Stimulated activated CD4-positive, alpha-beta T cell treated with anti-CD3 and anti-CD28 coated beads, TNF-alpha, amount 100 ng/mL, for 1 hour (primary cell): ENCODE data around the gene CLNK.

Experiments
- DNase-seq, 3 donors: peaks; one replicate each; pipeline ENCODE4 v3.0.0-alpha.2; 2020; ENCODE audit warnings: low read depth in 3 of 3, low spot score in 1 of 3

The CLNK gene

GRCh38 chr4:10664408-10664807 is 20.2 kb downstream of the CLNK start:
- no peak for DNase-seq

GRCh38 chr4:10662937-10663336 is 21.6 kb downstream of the CLNK start:
- DNase-seq = no peak

- DNase-seq = no peak
These were observed 23.5 kb downstream of the CLNK start for GRCh38 chr4:10661047-10661446.

GRCh38 chr4:10659251-10659650 is 25.3 kb downstream of the CLNK start:
- no peak for DNase-seq

GRCh38 chr4:10656988-10657387 is 27.6 kb downstream of the CLNK start:
- no peak for DNase-seq

- DNase-seq = no peak
These were observed 28.1 kb downstream of the CLNK start for GRCh38 chr4:10656420-10656819.

- DNase-seq = no peak
These were observed 28.6 kb downstream of the CLNK start for GRCh38 chr4:10655968-10656367.

- no peak for DNase-seq
These were observed 36.1 kb downstream of the CLNK start for GRCh38 chr4:10648479-10648878.

GRCh38 chr4:10647846-10648245 is 36.7 kb downstream of the CLNK start:
- no peak for DNase-seq

- DNase-seq = no peak
These were observed 40.8 kb downstream of the CLNK start for GRCh38 chr4:10643600-10644425.

GRCh38 chr4:10640561-10641201 is 43.9 kb downstream of the CLNK start:
- DNase-seq = no peak

- no peak for DNase-seq
These were observed 44.9 kb downstream of the CLNK start for GRCh38 chr4:10639664-10640063.

GRCh38 chr4:10639100-10639499 is 45.5 kb downstream of the CLNK start:
- no peak for DNase-seq

GRCh38 chr4:10635091-10635490 is 49.5 kb downstream of the CLNK start:
- DNase-seq = no peak

GRCh38 chr4:10629394-10629793 is 55.2 kb downstream of the CLNK start:
- no peak for DNase-seq

- no peak for DNase-seq
These were observed 59.4 kb downstream of the CLNK start for GRCh38 chr4:10625131-10625530.

- DNase-seq = no peak
These were observed 60.7 kb downstream of the CLNK start for GRCh38 chr4:10623862-10624261.

GRCh38 chr4:10623241-10623640 is 61.3 kb downstream of the CLNK start:
- DNase-seq = no peak

- no peak for DNase-seq
These were observed 61.8 kb downstream of the CLNK start for GRCh38 chr4:10622728-10623127.

GRCh38 chr4:10620935-10621488 is 63.6 kb downstream of the CLNK start:
- no peak for DNase-seq

GRCh38 chr4:10619855-10620254 is 64.7 kb downstream of the CLNK start:
- no peak for DNase-seq

- DNase-seq = no peak
These were observed 65.3 kb downstream of the CLNK start for GRCh38 chr4:10619220-10619619.
